ENCODE measurements around the gene SYTL4.

DNA sequence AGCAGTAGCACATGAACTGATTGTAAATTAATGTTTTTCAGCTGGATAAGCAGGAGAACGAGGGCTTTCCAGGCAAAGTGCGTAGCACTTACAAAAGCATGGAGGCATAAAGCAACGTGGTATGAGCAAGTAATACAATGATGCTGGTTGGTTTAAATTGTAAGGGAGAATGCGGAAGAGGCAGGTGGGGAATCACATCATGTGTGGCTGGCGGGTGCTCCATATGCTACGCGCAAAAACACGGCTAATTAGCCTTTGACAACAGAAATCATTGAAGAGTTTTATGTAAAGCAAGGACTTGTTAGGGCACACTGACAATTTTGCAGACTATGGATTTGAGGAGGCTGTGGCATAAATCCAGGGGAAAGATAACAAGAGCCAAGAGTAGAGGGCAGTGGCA is 14.6 kb downstream of the SYTL4 start:
- TF ChIP-seq, protein P1, sequence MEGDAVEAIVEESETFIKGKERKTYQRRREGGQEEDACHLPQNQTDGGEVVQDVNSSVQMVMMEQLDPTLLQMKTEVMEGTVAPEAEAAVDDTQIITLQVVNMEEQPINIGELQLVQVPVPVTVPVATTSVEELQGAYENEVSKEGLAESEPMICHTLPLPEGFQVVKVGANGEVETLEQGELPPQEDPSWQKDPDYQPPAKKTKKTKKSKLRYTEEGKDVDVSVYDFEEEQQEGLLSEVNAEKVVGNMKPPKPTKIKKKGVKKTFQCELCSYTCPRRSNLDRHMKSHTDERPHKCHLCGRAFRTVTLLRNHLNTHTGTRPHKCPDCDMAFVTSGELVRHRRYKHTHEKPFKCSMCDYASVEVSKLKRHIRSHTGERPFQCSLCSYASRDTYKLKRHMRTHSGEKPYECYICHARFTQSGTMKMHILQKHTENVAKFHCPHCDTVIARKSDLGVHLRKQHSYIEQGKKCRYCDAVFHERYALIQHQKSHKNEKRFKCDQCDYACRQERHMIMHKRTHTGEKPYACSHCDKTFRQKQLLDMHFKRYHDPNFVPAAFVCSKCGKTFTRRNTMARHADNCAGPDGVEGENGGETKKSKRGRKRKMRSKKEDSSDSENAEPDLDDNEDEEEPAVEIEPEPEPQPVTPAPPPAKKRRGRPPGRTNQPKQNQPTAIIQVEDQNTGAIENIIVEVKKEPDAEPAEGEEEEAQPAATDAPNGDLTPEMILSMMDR (IDR thresholded peaks at IDR 0.05) = no peak
- no peak for TF ChIP-seq POLR2A (IDR thresholded peaks at IDR 0.05)
- no peak for TF ChIP-seq POLR2AphosphoS5 (IDR thresholded peaks at IDR 0.05)

Measured in stomach (tissue), 4 donors.